Astrocyte (in vitro differentiated cells and primary cell): ENCODE results near the gene AMER3. TPM values are rescaled to one million over a fixed set of nuclear protein-coding genes. Genes with fewer than 3 reads are reported as not detected.
"Not testable (repeated sequence)": the region's sequence is repeated elsewhere in the genome, so short reads cannot be mapped to it uniquely, and the experiment has no call there.

Experiments
- DNase-seq: peaks from one replicate; pipeline ENCODE4 v3.0.0-alpha.2; 2010; ENCODE audit warnings: low read depth
- FAIRE-seq: peaks from 2 replicates; lab custom pipeline; 2011; peaks lifted over from hg19 to GRCh38; lab: Jason Lieb, UNC
- H2AFZ ChIP-seq: 2 replicates; pipeline ENCODE4 v1.6.0; 2012; ENCODE audit warnings: low read depth, low read length, inconsistent platforms
- H3K27ac ChIP-seq: 2 replicates; pipeline ENCODE4 v1.5.1; 2011; ENCODE audit warnings: low read depth, low read length, inconsistent platforms
- H3K27me3 ChIP-seq: 2 replicates; pipeline ENCODE4 v1.6.0; 2011; ENCODE audit warnings: low read length, inconsistent platforms; ENCODE audit not compliant: insufficient read depth
- H3K36me3 ChIP-seq: 2 replicates; pipeline ENCODE4 v1.5.1; 2011; ENCODE audit warnings: low read length, inconsistent platforms; ENCODE audit not compliant: insufficient read depth
- H3K4me1 ChIP-seq: 2 replicates; pipeline ENCODE4 v1.5.1; 2011; ENCODE audit warnings: low read length, inconsistent platforms; ENCODE audit not compliant: insufficient read depth
- H3K4me2 ChIP-seq: 2 replicates; pipeline ENCODE4 v1.6.0; 2012; ENCODE audit warnings: low read length, inconsistent platforms
- H3K4me3 ChIP-seq: 2 replicates; pipeline ENCODE4 v1.5.1; 2011; ENCODE audit warnings: low read depth, mild to moderate bottlenecking, low read length, inconsistent platforms; ENCODE audit not compliant: insufficient read depth
- H3K79me2 ChIP-seq: 2 replicates; pipeline ENCODE4 v1.6.0; 2012; ENCODE audit warnings: mild to moderate bottlenecking, low read length, inconsistent platforms; ENCODE audit not compliant: insufficient read depth
- H3K9ac ChIP-seq: 2 replicates; pipeline ENCODE4 v1.6.0; 2012; ENCODE audit warnings: mild to moderate bottlenecking, low read length, inconsistent platforms
- H3K9me3 ChIP-seq: 2 replicates; pipeline ENCODE4 v1.5.1; 2012; ENCODE audit warnings: low read depth, mild to moderate bottlenecking, low read length, inconsistent platforms; ENCODE audit not compliant: insufficient read depth
- H4K20me1 ChIP-seq: 2 replicates; pipeline ENCODE4 v1.6.0; 2012; ENCODE audit warnings: low read length, inconsistent platforms; ENCODE audit not compliant: insufficient read depth
- H3K27ac Mint-ChIP-seq: one replicate; pipeline ENCODE4 v1.8.0; 2021; ENCODE audit warnings: mild to moderate bottlenecking, mixed read lengths; ENCODE audit not compliant: unreplicated experiment
- H3K27me3 Mint-ChIP-seq: one replicate; pipeline ENCODE4 v1.8.0; 2021; ENCODE audit warnings: low read depth, mixed read lengths; ENCODE audit not compliant: unreplicated experiment
- H3K36me3 Mint-ChIP-seq: one replicate; pipeline ENCODE4 v1.8.0; 2021; ENCODE audit warnings: low read depth, mixed read lengths; ENCODE audit not compliant: unreplicated experiment
- H3K4me1 Mint-ChIP-seq: one replicate; pipeline ENCODE4 v1.8.0; 2021; ENCODE audit warnings: low read depth, mixed read lengths; ENCODE audit not compliant: unreplicated experiment
- H3K4me3 Mint-ChIP-seq: one replicate; pipeline ENCODE4 v1.8.0; 2021; ENCODE audit warnings: mild to moderate bottlenecking, moderate library complexity, mixed read lengths; ENCODE audit not compliant: unreplicated experiment
- H3K9me3 Mint-ChIP-seq: one replicate; pipeline ENCODE4 v1.8.0; 2021; ENCODE audit warnings: mild to moderate bottlenecking, mixed read lengths; ENCODE audit not compliant: unreplicated experiment
- CTCF ChIP-seq: IDR thresholded peaks from 2 replicates; pipeline ENCODE4 v1.5.1; 2011; ENCODE audit warnings: low read depth, mild to moderate bottlenecking, inconsistent platforms, low read length, moderate library complexity; ENCODE audit not compliant: insufficient read depth
- EZH2 ChIP-seq: IDR thresholded peaks from 2 replicates; pipeline ENCODE4 v1.6.1; 2012; ENCODE audit warnings: mild to moderate bottlenecking, low read length, inconsistent platforms; ENCODE audit not compliant: insufficient read depth
- total RNA-seq: library from RNA; stranded (reverse); gene quantifications from 2 replicates; pipeline ENCODE4 v1.2.1, GENCODE V29; 2021

Gene AMER3
- total RNA-seq, 1 donor from 2014 or later = not detected

DNA sequence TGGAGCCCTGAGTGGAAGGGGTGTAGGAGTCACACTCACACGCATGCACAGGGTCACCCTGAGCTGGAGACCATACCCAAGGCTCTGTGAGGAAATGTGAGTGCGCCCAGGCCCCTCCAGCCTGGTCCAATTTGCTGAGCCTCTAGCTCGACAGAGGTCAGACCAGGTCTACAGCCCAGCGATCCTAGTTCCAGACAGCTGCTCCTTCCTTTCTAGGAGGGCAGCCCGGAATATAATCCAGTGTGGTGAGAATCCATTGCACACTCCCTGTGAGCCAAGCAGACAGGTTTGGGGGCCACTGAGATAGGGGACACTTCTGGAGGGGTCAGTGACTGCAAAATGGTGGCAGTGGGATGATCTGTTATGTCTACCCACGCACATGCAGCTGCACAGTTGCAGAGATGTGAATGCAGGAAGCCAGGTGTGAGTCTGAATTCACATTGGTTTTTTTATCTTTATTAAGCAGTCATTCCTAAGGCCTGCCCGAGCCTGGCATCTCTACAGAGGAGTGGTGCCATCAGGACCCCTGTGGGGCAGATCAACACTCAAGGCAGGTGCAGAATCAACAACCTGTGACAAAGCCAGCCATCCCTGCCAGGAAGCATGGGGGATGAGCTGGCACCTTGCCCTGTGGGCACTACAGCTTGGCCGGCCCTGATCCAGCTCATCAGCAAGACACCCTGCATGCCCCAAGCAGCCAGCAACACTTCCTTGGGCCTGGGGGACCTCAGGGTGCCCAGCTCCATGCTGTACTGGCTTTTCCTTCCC lies 26.6 kb upstream of the AMER3 start, which contains the start of gene GPR148:
GPR148 (plus strand) TSS at position 522 of the 768 bp plus-strand sequence; CDS start at position 604, 82 bp downstream.
- no peak for TF ChIP-seq CTCF
- no peak for TF ChIP-seq EZH2
- Histone ChIP-seq H3K36me3 (no peaks in the 10 kb centered on the region), H3K9me3 (peaks cover 2% of the 10 kb centered on the region), H3K27me3 (no peaks in the 10 kb centered on the region), H3K4me1 (peaks cover 6% of the 10 kb centered on the region), H3K4me3 (peak within 1 kb of the TSS; percentile 76), H3K4me2 (peak within 1 kb of the TSS; percentile 89), H2AFZ (peak within 1 kb of the TSS; percentile 85), H3K9ac (no peak within 1 kb of the TSS), H3K27ac (no peak within 1 kb of the TSS), H4K20me1 (no peaks in the 10 kb centered on the region), H3K79me2 (no peaks in the 10 kb centered on the region)
- no peaks in the 10 kb centered on the region for H3K36me3 Mint-ChIP-seq
- peak within 1 kb of the TSS; percentile 25 for H3K4me3 Mint-ChIP-seq
- H3K9me3 Mint-ChIP-seq = no peaks in the 10 kb centered on the region
- DNase-seq (no peak), FAIRE-seq (no peak)
- no peaks in the 10 kb centered on the region for H3K4me1 Mint-ChIP-seq
- H3K27me3 Mint-ChIP-seq = peaks cover 10% of the 10 kb centered on the region
- H3K27ac Mint-ChIP-seq = peak within 1 kb of the TSS; percentile 30

GRCh38 chr2:130729322-130730299 lies 25.7 kb upstream of the AMER3 start:
- Histone ChIP-seq H3K27me3 (no peaks in the 10 kb centered on the region), H2AFZ (no peak overlapping the region), H3K4me2 (no peak overlapping the region), H3K27ac (no peak overlapping the region), H3K79me2 (no peaks in the 10 kb centered on the region), H3K9me3 (no peaks in the 10 kb centered on the region), H3K4me1 (peaks cover 6% of the 10 kb centered on the region), H3K36me3 (no peaks in the 10 kb centered on the region), H3K9ac (no peak overlapping the region), H4K20me1 (no peaks in the 10 kb centered on the region), H3K4me3 (no peak overlapping the region)
- Mint-ChIP-seq H3K27me3 (peaks cover 13% of the 10 kb centered on the region), H3K9me3 (peaks cover 1% of the 10 kb centered on the region), H3K36me3 (no peaks in the 10 kb centered on the region), H3K4me3 (no peak overlapping the region), H3K27ac (no peak overlapping the region), H3K4me1 (no peaks in the 10 kb centered on the region)
- DNase-seq (no peak), FAIRE-seq (no peak)
- TF ChIP-seq CTCF (no peak), EZH2 (no peak)

- H3K9ac ChIP-seq, H3K4me3 Mint-ChIP-seq, H3K4me2 ChIP-seq, H3K4me1 ChIP-seq, H3K4me1 Mint-ChIP-seq, H3K27ac ChIP-seq, H4K20me1 ChIP-seq, DNase-seq, H3K9me3 Mint-ChIP-seq, H3K27me3 ChIP-seq, H2AFZ ChIP-seq, H3K36me3 Mint-ChIP-seq, H3K9me3 ChIP-seq, H3K27ac Mint-ChIP-seq, FAIRE-seq, H3K4me3 ChIP-seq, H3K36me3 ChIP-seq, H3K79me2 ChIP-seq: not testable (repeated sequence)
- peaks cover 17% of the 10 kb centered on the region for H3K27me3 Mint-ChIP-seq
Measured at GRCh38 chr2:130732257-130732656, 23.1 kb upstream of the AMER3 start.
